GM23248 (cell line): ENCODE measurements around the gene C12orf56. TPM values are rescaled to one million over a fixed set of nuclear protein-coding genes. Genes with fewer than 3 reads are reported as not detected.
"Not testable (repeated sequence)": the region's sequence is repeated elsewhere in the genome, so short reads cannot be mapped to it uniquely, and the experiment has no call there.

Experiments
- DNase-seq: peaks from one replicate; pipeline ENCODE4 v3.0.0-alpha.2; 2015
- H2AFZ ChIP-seq: fragments of 200-600 bp; sonication (generic); 2 replicates; pipeline ENCODE4 v1.6.1; 2016; ENCODE audit warnings: antibody characterized with exemption
- H3F3A ChIP-seq: fragments of 200-600 bp; sonication (generic); 2 replicates; pipeline ENCODE4 v1.6.1; 2016; ENCODE audit warnings: mild to moderate bottlenecking, antibody characterized with exemption, mixed run types; ENCODE audit not compliant: insufficient read depth
- H3K27ac ChIP-seq: fragments of 200-600 bp; sonication (generic); 2 replicates; pipeline ENCODE4 v1.5.1; 2016; ENCODE audit warnings: mild to moderate bottlenecking
- H3K27me3 ChIP-seq: fragments of 200-600 bp; sonication (generic); replicated peaks from 2 replicates; pipeline ENCODE4 v1.6.1; 2016; ENCODE audit warnings: mild to moderate bottlenecking; ENCODE audit not compliant: insufficient read depth
- H3K36me3 ChIP-seq: fragments of 200-600 bp; sonication (generic); 2 replicates; pipeline ENCODE4 v1.6.1; 2016; ENCODE audit warnings: low read depth, mild to moderate bottlenecking
- H3K4me1 ChIP-seq: fragments of 200-600 bp; sonication (generic); 2 replicates; pipeline ENCODE4 v1.6.1; 2016; ENCODE audit warnings: mild to moderate bottlenecking; ENCODE audit not compliant: insufficient read depth
- H3K4me2 ChIP-seq: fragments of 200-600 bp; sonication (generic); one replicate; pipeline ENCODE4 v1.6.1; 2016; ENCODE audit warnings: mild to moderate bottlenecking; ENCODE audit not compliant: unreplicated experiment
- H3K4me3 ChIP-seq: fragments of 200-600 bp; sonication (generic); 2 replicates; pipeline ENCODE4 v1.5.1; 2016; ENCODE audit warnings: mild to moderate bottlenecking
- H3K79me2 ChIP-seq: fragments of 200-600 bp; sonication (generic); 2 replicates; pipeline ENCODE4 v1.6.1; 2016; ENCODE audit warnings: mild to moderate bottlenecking; ENCODE audit not compliant: insufficient read depth
- H3K9ac ChIP-seq: fragments of 200-600 bp; sonication (generic); 2 replicates; pipeline ENCODE4 v1.6.1; 2016; ENCODE audit warnings: mild to moderate bottlenecking
- H3K9me2 ChIP-seq: fragments of 200-600 bp; sonication (generic); 2 replicates; pipeline ENCODE4 v1.6.1; 2016; ENCODE audit warnings: mixed run types, mild to moderate bottlenecking, moderate library complexity; ENCODE audit not compliant: insufficient read depth
- H3K9me3 ChIP-seq: fragments of 200-600 bp; sonication (generic); one replicate; pipeline ENCODE4 v1.6.1; 2017; ENCODE audit warnings: low read depth
- H4K20me1 ChIP-seq: fragments of 200-600 bp; sonication (generic); 2 replicates; pipeline ENCODE4 v1.6.0; 2016; ENCODE audit not compliant: insufficient read depth
- EZH2 ChIP-seq: fragments of 200-600 bp; sonication (generic); IDR thresholded peaks from 2 replicates; pipeline ENCODE4 v1.6.1; 2018; ENCODE audit warnings: antibody characterized with exemption, mild to moderate bottlenecking; ENCODE audit not compliant: insufficient read depth, poor library complexity, severe bottlenecking
- EZH2phosphoT487 ChIP-seq: fragments of 200-600 bp; sonication (generic); IDR thresholded peaks from 2 replicates; pipeline ENCODE4 v1.6.1; 2018; ENCODE audit warnings: antibody characterized with exemption, moderate library complexity, mild to moderate bottlenecking, low read depth; ENCODE audit not compliant: insufficient read depth
- WGBS, 2 experiments: methylation state at CpG; one replicate each; pipeline ENCODE4 v1.1.6; 2015 to 2017; ENCODE audit warnings: low lambda C conversion rate in 2 of 2, low coverage in 1 of 2; ENCODE audit errors: missing lambda C conversion rate in 2 of 2; 5-methylcytosine and 5-hydroxymethylcytosine counted together
- in situ Hi-C: fragments of 300-500 bp; cut with MboI; formaldehyde crosslinking; loops from 2 replicates; pipeline ENCODE4 v1.15.0; 2020
- polyA plus RNA-seq: library from polyadenylated mRNA; unstranded; fragments of >200 nt; fragmentation: Nextera tagmentation; extraction: Ambion mirVana; gene quantifications from 2 replicates; pipeline ENCODE4 v1.2.1, GENCODE V29; 2016
- total RNA-seq: library from RNA; depleted of rRNA; stranded (reverse); fragments of >200 nt; shearing (Covaris generic); gene quantifications from 2 replicates; pipeline ENCODE4 v1.2.3, GENCODE V29; 2014

The C12orf56 gene
- total and polyA plus RNA-seq, 2 experiments from 2014 or later = 0.43 to 0.90 TPM

DNA sequence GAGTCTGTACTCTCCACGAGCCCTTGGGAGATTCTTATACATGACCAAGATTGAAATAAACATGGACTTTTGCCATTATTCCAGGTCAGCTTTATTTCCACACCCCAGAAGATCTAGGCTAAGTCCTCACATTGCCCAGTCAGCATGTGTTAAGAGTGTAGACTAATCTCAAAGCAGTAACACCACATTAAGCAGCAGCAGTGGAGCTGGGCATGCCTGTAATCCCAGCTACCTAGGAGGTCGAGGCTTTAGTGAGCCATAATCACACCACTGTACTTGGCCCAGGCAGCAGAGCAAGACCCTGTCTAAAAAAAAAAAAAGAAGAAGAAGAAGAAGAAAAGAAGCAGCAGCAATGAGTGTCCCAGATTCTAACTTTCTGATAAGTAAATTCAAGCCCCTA is 65.5 kb downstream of the C12orf56 start:
- Histone ChIP-seq H3K79me2 (no peaks in the 10 kb centered on the region), H3K9me2 (no peaks in the 10 kb centered on the region), H4K20me1 (no peaks in the 10 kb centered on the region), H3K9me3 (no peaks in the 10 kb centered on the region), H3K4me2 (no peak overlapping the region), H3F3A (no peaks in the 10 kb centered on the region), H3K9ac (no peak overlapping the region), H2AFZ (no peak overlapping the region), H3K27ac (no peak overlapping the region), H3K4me3 (no peak overlapping the region), H3K36me3 (no peaks in the 10 kb centered on the region), H3K4me1 (no peaks in the 10 kb centered on the region), H3K27me3 (no peaks in the 10 kb centered on the region)
- TF ChIP-seq EZH2phosphoT487 (no peak), EZH2 (no peak)
- no peak for DNase-seq
- 50 to 62% methylated on average over 2 of the region's 2 CpGs for WGBS, 2 experiments
- in situ Hi-C loops = no loop called here

DNA sequence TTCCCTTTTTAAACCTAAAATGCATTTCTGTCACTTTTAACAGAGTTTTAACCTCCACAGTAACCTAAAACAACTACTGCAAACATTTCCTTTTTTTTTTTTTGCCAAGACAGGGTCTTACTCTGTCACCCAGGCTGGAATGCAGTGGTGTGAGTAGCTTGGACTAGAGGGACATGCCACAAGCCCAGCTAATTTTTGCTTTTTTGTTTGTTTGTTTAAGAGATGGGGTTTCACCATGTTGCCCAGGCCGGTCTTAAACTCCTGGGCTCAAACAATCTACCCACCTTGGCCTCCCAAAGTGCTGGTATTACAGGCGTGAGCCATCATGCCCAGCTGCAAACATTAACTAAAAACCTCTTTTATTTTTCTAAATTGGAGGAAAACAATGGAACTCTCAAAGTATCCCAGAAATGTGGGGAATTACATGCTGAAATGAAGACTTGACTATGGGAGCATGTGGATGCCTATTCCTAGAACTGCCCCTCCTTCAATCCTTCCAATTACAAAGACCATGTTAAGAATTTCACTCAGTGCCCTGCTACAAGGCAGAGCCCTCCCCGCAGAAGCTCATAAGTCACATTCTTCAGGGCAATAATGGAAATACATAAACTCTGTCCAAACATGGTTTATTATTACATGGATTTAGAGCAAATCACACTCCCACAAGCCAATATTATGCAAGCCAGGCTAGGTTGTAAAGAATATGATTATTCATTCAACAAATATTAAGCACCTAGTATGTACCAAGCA is 66.9 kb downstream of the C12orf56 start:
- Histone ChIP-seq H2AFZ (no peak overlapping the region), H3K9ac (no peak overlapping the region), H3K4me1 (no peaks in the 10 kb centered on the region), H3K4me2 (no peak overlapping the region), H4K20me1 (no peaks in the 10 kb centered on the region), H3K9me2 (no peaks in the 10 kb centered on the region), H3K36me3 (no peaks in the 10 kb centered on the region), H3K27me3 (no peaks in the 10 kb centered on the region), H3K4me3 (no peak overlapping the region), H3K27ac (no peak overlapping the region), H3F3A (no peaks in the 10 kb centered on the region), H3K79me2 (no peaks in the 10 kb centered on the region), H3K9me3 (no peaks in the 10 kb centered on the region)
- WGBS, 2 experiments = 82 to 89% methylated on average over 3 of the region's 3 CpGs
- TF ChIP-seq EZH2 (no peak), EZH2phosphoT487 (no peak)
- in situ Hi-C loops = no loop called here
- DNase-seq = no peak

DNA sequence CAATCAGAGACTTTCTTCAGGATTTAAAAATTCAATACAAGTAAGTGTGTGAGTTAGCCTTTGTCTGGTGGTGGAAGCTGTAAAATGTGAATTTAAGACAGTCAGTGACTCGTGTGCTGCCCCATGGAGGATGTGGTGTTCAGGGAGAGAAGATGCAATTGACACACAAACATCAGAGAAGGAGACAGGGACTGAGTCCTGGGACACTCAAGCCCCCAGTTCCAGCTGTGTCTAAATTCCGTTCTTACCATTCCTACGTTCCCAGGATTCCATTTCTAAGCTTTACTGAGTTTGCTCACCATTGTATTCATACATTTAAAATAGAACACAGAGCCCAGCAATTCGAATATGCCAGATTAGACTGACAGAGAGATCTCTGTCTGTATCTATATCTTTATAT is 67.6 kb downstream of the C12orf56 start:
- TF ChIP-seq EZH2phosphoT487 (no peak), EZH2 (no peak)
- no peak for DNase-seq
- Histone ChIP-seq H3K27ac (no peak overlapping the region), H2AFZ (no peak overlapping the region), H3K79me2 (no peaks in the 10 kb centered on the region), H3K36me3 (no peaks in the 10 kb centered on the region), H3K9ac (no peak overlapping the region), H3K4me1 (no peaks in the 10 kb centered on the region), H4K20me1 (no peaks in the 10 kb centered on the region), H3K27me3 (no peaks in the 10 kb centered on the region), H3K4me3 (no peak overlapping the region), H3K4me2 (no peak overlapping the region), H3K9me3 (no peaks in the 10 kb centered on the region), H3F3A (no peaks in the 10 kb centered on the region), H3K9me2 (no peaks in the 10 kb centered on the region)
- 79 to 82% methylated on average over 4 of the region's 4 CpGs for WGBS, 2 experiments
- in situ Hi-C loops = no loop called here

DNA sequence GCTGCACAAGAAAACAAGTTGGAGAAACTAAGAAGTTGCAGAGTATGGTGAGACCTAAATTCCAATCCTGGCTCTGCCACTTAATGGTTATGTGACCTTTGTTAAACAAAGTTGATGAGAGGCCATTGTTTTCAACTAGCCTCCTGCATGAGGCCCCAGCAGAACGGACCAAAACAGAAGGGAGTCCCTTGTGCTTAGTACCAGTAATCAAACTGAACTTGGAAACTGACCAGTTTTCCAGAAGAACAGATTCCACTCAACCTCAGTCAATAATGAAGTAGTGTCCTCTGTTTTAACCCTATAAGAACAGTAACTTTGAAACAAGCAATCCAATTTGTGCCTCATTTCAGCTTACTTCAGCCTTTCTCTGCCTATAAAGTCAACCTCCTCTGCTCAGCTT is 69.9 kb downstream of the C12orf56 start:
- Histone ChIP-seq H3K27ac (no peak overlapping the region), H3K36me3 (no peaks in the 10 kb centered on the region), H3K27me3 (no peaks in the 10 kb centered on the region), H3F3A (no peaks in the 10 kb centered on the region), H3K4me1 (no peaks in the 10 kb centered on the region), H3K4me3 (no peak overlapping the region), H2AFZ (no peak overlapping the region), H3K9me3 (no peaks in the 10 kb centered on the region), H4K20me1 (no peaks in the 10 kb centered on the region), H3K4me2 (no peak overlapping the region), H3K79me2 (no peaks in the 10 kb centered on the region), H3K9me2 (no peaks in the 10 kb centered on the region), H3K9ac (no peak overlapping the region)
- WGBS, 2 experiments = 55 to 94% methylated on average over 1 of the region's 1 CpG
- TF ChIP-seq EZH2phosphoT487 = no peak
- no peak for TF ChIP-seq EZH2
- DNase-seq = no peak
- in situ Hi-C loops = no loop called here

DNA sequence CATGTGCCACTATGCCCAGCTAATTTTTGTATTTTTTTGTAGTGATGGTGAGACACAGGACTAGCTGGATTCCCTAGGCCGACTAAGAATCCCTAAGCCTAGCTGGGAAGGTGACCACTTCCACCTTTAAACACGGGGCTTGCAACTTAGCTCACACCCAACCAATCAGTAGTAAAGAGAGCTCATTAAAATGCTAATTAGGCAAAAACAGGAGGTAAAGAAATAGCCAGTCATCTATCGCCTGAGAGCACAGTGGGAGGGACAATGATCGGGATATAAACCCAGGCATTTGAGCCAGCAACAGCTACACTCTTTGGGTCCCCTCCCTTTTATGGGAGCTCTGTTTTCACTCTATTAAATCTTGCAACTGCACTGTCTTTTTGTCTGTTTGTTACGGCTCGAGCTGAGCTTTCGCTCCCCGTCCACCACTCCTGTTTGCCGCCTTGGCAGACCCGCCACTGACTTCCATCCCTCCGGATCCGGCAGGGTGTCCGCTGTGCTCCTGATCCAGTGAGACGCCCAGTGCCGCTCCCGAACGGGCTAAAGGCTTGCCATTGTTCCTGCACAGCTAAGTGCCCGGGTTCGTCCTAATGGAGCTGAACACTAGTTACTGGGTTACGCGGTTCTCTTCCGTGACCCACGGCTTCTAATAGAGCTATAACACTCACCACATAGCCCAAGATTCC is 70.9 kb downstream of the C12orf56 start:
- H3F3A ChIP-seq, H3K9me2 ChIP-seq, H3K27me3 ChIP-seq, H3K4me2 ChIP-seq, H3K9me3 ChIP-seq, H3K9ac ChIP-seq, H3K4me3 ChIP-seq, H3K4me1 ChIP-seq, H2AFZ ChIP-seq, H3K36me3 ChIP-seq, H4K20me1 ChIP-seq, H3K27ac ChIP-seq, DNase-seq, H3K79me2 ChIP-seq, in situ Hi-C loops: not testable (repeated sequence)
- 86 to 87% methylated on average over 22 to 23 of the region's 23 CpGs for WGBS, 2 experiments
